ENCODE data around the gene SKIC2.
"Not testable (repeated sequence)": the region's sequence is repeated elsewhere in the genome, so short reads cannot be mapped to it uniquely, and the experiment has no call there.

Gene SKIC2

DNA sequence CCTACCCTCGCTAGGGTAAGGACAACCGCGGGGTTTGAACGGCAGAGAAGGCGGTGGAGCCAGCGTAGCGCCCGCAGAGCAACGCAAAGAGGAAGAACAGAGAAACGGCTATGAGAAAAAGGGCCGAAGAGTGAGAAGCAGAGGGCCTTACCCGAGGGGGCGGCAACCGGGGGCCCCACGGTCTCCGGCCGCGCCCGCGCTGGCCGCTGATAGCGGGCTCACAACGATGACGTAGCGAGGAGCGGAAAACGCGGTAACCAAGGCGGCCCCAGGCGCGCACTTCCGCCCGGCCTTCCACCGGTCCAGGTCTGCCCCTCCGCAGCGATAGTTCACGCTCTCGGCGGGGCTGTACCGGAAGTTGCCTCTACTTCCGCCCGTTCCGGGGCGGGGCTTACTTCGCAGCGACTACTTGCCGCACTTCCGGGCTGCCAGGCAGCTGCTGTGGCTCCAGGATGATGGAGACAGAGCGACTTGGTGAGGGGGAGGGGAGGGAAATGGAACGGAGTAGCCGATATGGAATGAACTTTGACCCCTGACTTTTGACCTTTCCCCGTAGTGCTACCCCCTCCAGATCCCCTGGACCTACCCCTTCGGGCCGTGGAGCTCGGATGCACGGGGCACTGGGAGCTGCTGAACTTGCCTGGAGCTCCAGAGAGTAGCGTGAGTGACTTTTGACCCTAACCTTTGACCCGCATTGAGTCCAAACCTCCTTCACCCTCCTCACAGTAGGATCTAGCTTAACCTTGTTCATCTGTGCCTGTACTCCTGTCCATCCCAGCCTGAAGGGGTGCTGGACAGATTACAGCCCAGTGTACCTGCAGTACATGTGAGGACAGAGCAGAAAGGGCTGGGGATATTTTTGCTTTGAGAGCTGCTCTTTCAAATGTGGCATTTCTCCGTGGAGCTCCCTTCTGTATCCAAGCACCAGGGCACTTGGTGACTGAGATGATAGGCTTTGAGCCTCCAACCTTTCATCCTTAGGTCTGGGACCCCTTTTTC, at the start of gene SKIC2, which contains the start of gene NELFE:
SKIC2 (plus strand) TSS at position 435 of the 999 bp plus-strand sequence; CDS start at position 453, 18 bp downstream.
NELFE (minus strand) TSS at position 231 of the 999 bp plus-strand sequence. CDS start 525 bp downstream, outside the sequence.
- Mint-ChIP-seq H3K27ac (peak within 1 kb of the TSS; percentile 98), H3K27me3 (no peaks in the 10 kb centered on the region), H3K36me3 (ENCODE audit: low read depth) (peaks cover 67% of the 10 kb centered on the region), H3K4me3 (peak within 1 kb of the TSS; percentile 99), H3K9me3 (no peaks in the 10 kb centered on the region), H3K4me1 (ENCODE audit: low read depth) (peaks cover 36% of the 10 kb centered on the region)

DNA sequence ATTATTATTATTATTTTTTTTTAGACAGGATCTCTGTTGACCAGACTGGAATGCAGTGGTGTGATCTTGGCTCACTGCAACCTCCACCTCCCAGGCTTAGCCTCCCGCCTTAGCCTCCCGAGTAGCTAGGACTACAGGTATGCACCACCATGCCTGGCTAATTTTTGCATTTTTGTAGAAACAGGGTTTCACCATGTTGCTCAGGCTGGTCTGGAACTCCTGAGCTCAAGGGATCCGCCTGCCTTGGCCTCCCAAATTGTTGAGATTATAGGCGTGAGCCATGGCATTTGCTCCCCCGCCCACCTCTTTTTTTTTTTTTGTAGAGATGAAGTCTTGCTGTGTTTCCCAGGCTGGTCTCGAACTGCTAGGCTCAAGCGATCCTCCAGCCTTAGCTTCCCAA, 49.7 kb upstream of the SKIC2 start:
- not testable (repeated sequence) for H3K27ac Mint-ChIP-seq; H3K9me3 Mint-ChIP-seq; H3K36me3 Mint-ChIP-seq (ENCODE audit: low read depth); H3K27me3 Mint-ChIP-seq; H3K4me3 Mint-ChIP-seq
- peaks cover 22% of the 10 kb centered on the region for H3K4me1 Mint-ChIP-seq (ENCODE audit: low read depth)

GRCh38 chr6:31911826-31912585, 47.0 kb upstream of the SKIC2 start:
- Mint-ChIP-seq H3K4me1 (ENCODE audit: low read depth) (peaks cover 22% of the 10 kb centered on the region), H3K4me3 (no peak overlapping the region), H3K9me3 (no peaks in the 10 kb centered on the region), H3K27ac (no peak overlapping the region), H3K27me3 (peaks cover 8% of the 10 kb centered on the region), H3K36me3 (ENCODE audit: low read depth) (no peaks in the 10 kb centered on the region)

DNA sequence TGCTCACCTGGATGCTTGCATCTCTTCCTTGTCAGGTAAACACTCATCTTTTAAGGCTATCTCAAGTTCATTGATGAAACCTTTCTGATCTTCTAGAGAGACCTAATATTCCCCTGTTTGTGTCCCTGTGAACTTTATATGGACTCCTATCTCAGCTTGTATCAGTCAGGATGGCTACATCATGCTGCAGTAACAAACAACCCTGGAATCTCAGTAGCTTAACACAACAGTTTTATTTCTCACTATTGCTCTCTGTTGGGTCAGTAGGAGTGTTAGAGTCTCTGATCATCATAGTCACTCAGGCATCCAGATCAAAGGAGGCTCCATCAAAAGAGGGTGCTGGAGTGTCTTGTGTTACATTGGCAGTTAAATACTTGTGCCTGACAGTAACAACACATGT, 43.6 kb upstream of the SKIC2 start:
- Mint-ChIP-seq H3K27me3 (peaks cover 4% of the 10 kb centered on the region), H3K36me3 (ENCODE audit: low read depth) (no peaks in the 10 kb centered on the region), H3K27ac (no peak overlapping the region), H3K9me3 (no peaks in the 10 kb centered on the region), H3K4me3 (no peak overlapping the region), H3K4me1 (ENCODE audit: low read depth) (peaks cover 12% of the 10 kb centered on the region)

- Mint-ChIP-seq H3K9me3 (no peaks in the 10 kb centered on the region), H3K27ac (no peak overlapping the region), H3K36me3 (ENCODE audit: low read depth) (no peaks in the 10 kb centered on the region), H3K4me3 (no peak overlapping the region), H3K4me1 (ENCODE audit: low read depth) (peaks cover 10% of the 10 kb centered on the region), H3K27me3 (peaks cover 4% of the 10 kb centered on the region)
Measured at GRCh38 chr6:31915756-31916155, 43.2 kb upstream of the SKIC2 start.

GRCh38 chr6:31918069-31918720, 40.8 kb upstream of the SKIC2 start:
- H3K9me3 Mint-ChIP-seq = no peaks in the 10 kb centered on the region
- H3K36me3 Mint-ChIP-seq (ENCODE audit: low read depth) = no peaks in the 10 kb centered on the region
- H3K4me1 Mint-ChIP-seq (ENCODE audit: low read depth) = no peaks in the 10 kb centered on the region
- peaks cover 4% of the 10 kb centered on the region for H3K27me3 Mint-ChIP-seq
- no peak overlapping the region for H3K27ac Mint-ChIP-seq
- no peak overlapping the region for H3K4me3 Mint-ChIP-seq

- Mint-ChIP-seq H3K9me3 (no peaks in the 10 kb centered on the region), H3K4me1 (ENCODE audit: low read depth) (no peaks in the 10 kb centered on the region), H3K27ac (no peak overlapping the region), H3K4me3 (no peak overlapping the region), H3K36me3 (ENCODE audit: low read depth) (no peaks in the 10 kb centered on the region), H3K27me3 (peaks cover 4% of the 10 kb centered on the region)
Measured at GRCh38 chr6:31919624-31920303, 39.2 kb upstream of the SKIC2 start.

DNA sequence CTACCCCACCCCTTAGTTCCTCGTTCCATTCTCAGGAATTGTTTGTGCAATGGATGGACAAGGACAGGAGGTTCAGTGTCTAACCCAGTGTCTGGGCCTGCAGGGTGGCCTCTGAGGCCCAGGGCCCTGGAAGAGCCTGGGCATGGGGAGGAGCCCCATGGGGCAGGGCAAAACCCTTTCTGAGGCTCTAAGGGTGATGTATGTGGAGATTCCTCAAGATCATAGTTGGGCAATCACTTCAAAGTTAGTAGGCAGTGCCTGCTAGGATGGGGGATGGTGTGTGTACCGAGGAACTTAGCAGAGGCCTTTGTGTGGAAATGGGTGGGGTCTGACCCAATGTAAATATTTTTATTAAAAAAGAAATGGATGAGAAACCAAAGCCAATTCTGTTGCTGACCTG, 38.2 kb upstream of the SKIC2 start:
- Mint-ChIP-seq H3K27ac (no peak overlapping the region), H3K4me3 (no peak overlapping the region), H3K27me3 (peaks cover 2% of the 10 kb centered on the region), H3K9me3 (no peaks in the 10 kb centered on the region), H3K36me3 (ENCODE audit: low read depth) (no peaks in the 10 kb centered on the region), H3K4me1 (ENCODE audit: low read depth) (no peaks in the 10 kb centered on the region)

DNA sequence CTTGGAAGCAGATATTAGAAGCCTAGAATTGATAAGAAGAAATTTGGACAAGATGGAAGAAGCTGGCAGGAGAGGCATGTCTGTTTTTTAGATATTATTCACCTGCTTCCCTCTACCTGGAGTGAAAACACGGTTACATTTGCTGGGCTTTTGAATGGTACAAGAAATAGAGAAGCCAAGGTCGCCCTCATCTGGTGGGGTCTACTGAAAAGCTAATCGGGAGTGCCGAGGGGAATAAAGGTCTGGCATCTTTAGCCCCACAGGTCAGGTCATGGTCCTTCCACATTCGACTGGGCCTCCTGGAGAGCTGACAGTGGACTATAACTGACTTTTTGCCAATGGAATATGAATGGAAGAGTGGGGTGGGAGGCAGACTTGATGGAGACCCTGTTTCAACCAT, 36.0 kb upstream of the SKIC2 start:
- H3K27ac Mint-ChIP-seq = no peak overlapping the region
- no peak overlapping the region for H3K4me3 Mint-ChIP-seq
- no peaks in the 10 kb centered on the region for H3K9me3 Mint-ChIP-seq
- H3K27me3 Mint-ChIP-seq = peaks cover 2% of the 10 kb centered on the region
- no peaks in the 10 kb centered on the region for H3K36me3 Mint-ChIP-seq (ENCODE audit: low read depth)
- H3K4me1 Mint-ChIP-seq (ENCODE audit: low read depth) = no peaks in the 10 kb centered on the region

- Mint-ChIP-seq H3K4me3 (no peak within 1 kb of the TSS), H3K9me3 (no peaks in the 10 kb centered on the region), H3K36me3 (ENCODE audit: low read depth) (no peaks in the 10 kb centered on the region), H3K27me3 (peaks cover 2% of the 10 kb centered on the region), H3K4me1 (ENCODE audit: low read depth) (no peaks in the 10 kb centered on the region), H3K27ac (no peak within 1 kb of the TSS)
Measured at GRCh38 chr6:31927242-31927862, 31.6 kb upstream of the SKIC2 start, which contains the start of gene C2. C2 (plus strand) TSS chr6:31927717; CDS start chr6:31927753, 36 bp downstream.

GRCh38 chr6:31927863-31928671, 30.9 kb upstream of the SKIC2 start:
- Mint-ChIP-seq H3K9me3 (no peaks in the 10 kb centered on the region), H3K27ac (no peak overlapping the region), H3K36me3 (ENCODE audit: low read depth) (no peaks in the 10 kb centered on the region), H3K4me3 (no peak overlapping the region), H3K27me3 (peaks cover 2% of the 10 kb centered on the region), H3K4me1 (ENCODE audit: low read depth) (no peaks in the 10 kb centered on the region)

- H3K4me1 Mint-ChIP-seq (ENCODE audit: low read depth) = no peaks in the 10 kb centered on the region
- H3K27ac Mint-ChIP-seq = no peak overlapping the region
- H3K36me3 Mint-ChIP-seq (ENCODE audit: low read depth) = no peaks in the 10 kb centered on the region
- H3K4me3 Mint-ChIP-seq = no peak overlapping the region
- H3K27me3 Mint-ChIP-seq = peaks cover 2% of the 10 kb centered on the region
- no peaks in the 10 kb centered on the region for H3K9me3 Mint-ChIP-seq
Measured at GRCh38 chr6:31928672-31928939, 30.4 kb upstream of the SKIC2 start.

DNA sequence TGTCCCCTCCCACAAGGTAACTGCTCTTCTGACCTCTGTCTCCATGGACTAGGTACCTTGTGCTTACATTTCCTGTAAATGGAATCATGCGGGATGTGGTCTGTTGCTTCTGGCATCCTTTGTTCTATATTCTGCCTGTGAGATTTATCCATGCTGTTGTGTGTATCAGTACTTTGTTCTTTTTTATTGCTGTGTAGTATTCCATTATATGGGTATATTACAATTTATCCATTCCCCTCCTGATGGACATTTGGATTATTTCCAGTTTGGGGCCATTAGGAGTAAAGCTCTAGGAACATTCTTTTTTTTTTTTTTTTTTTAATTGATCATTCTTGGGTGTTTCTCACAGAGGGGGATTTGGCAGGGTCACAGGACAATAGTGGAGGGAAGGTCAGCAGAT, 28.0 kb upstream of the SKIC2 start:
- H3K9me3 Mint-ChIP-seq = no peaks in the 10 kb centered on the region
- peaks cover 2% of the 10 kb centered on the region for H3K27me3 Mint-ChIP-seq
- no peaks in the 10 kb centered on the region for H3K36me3 Mint-ChIP-seq (ENCODE audit: low read depth)
- H3K27ac Mint-ChIP-seq = no peak overlapping the region
- H3K4me1 Mint-ChIP-seq (ENCODE audit: low read depth) = no peaks in the 10 kb centered on the region
- H3K4me3 Mint-ChIP-seq = no peak overlapping the region

Data from stimulated activated naive CD8-positive, alpha-beta T cell treated with anti-CD3 and anti-CD28 coated beads, Interleukin-15, Interleukin-2, amounts not matched to agents 100 ng/mL and 50 ng/mL, for 24 hours (primary cell).